ENCODE measurements around the gene RPS16. TPM values are rescaled to one million over a fixed set of nuclear protein-coding genes. Genes with fewer than 3 reads are reported as not detected.

The RPS16 gene
- total and polyA plus RNA-seq, 2 of the 13 experiments (the other 11 are each of a cell fraction or from before 2014, with no cell fraction given) = 488 to 2,583 TPM

DNA sequence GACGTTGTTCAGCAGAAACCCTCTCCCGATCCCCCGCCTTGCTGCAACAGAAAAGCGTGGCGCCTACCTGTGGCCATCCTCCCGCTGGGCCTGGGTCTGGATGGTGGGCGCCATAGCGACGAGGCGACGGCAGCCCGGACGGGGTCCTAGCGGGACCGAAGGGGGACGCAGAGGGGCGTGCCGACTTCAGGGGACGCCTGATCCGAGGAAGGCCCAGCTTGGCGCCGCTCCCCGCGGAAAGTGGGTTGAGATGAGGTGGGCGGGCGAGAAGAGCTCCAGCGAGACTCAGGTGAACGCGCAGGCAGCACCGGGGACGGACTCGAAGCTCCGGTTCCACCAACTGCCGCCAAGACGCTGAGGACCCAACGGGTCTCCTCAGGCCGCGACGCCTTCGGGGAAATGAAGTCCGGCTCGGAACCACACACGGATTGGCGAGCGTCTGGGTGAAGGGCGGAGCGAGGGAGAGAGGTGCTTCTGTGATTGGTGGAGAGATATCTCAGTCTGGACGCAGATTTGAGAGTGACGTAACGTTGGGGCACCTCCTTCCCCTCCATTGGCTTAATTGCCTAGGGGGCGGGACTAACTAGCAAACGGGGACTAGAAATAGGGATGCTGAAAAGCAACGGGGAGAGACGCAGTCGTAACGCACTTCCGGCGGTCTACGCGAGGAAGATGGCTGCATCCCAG is 44.9 kb downstream of the RPS16 start, which contains the start of the genes MED29 and PAF1 (continued):
- TF ChIP-seq, protein P1, sequence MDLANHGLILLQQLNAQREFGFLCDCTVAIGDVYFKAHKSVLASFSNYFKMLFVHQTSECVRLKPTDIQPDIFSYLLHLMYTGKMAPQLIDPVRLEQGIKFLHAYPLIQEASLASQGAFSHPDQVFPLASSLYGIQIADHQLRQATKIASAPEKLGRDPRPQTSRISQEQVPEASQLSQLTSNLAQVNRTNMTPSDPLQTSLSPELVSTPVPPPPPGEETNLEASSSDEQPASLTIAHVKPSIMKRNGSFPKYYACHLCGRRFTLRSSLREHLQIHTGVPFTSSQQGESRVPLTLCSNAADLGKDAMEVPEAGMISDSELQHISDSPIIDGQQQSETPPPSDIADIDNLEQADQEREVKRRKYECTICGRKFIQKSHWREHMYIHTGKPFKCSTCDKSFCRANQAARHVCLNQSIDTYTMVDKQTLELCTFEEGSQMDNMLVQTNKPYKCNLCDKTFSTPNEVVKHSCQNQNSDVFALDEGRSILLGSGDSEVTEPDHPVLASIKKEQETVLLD (CRISPR knock-in tag; IDR thresholded peaks at IDR 0.05; ENCODE audit: low read depth) = no peak
- TF ChIP-seq, protein P2, sequence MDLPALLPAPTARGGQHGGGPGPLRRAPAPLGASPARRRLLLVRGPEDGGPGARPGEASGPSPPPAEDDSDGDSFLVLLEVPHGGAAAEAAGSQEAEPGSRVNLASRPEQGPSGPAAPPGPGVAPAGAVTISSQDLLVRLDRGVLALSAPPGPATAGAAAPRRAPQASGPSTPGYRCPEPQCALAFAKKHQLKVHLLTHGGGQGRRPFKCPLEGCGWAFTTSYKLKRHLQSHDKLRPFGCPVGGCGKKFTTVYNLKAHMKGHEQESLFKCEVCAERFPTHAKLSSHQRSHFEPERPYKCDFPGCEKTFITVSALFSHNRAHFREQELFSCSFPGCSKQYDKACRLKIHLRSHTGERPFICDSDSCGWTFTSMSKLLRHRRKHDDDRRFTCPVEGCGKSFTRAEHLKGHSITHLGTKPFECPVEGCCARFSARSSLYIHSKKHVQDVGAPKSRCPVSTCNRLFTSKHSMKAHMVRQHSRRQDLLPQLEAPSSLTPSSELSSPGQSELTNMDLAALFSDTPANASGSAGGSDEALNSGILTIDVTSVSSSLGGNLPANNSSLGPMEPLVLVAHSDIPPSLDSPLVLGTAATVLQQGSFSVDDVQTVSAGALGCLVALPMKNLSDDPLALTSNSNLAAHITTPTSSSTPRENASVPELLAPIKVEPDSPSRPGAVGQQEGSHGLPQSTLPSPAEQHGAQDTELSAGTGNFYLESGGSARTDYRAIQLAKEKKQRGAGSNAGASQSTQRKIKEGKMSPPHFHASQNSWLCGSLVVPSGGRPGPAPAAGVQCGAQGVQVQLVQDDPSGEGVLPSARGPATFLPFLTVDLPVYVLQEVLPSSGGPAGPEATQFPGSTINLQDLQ (CRISPR knock-in tag; IDR thresholded peaks at IDR 0.05) = no peak
- TF ChIP-seq ZNF652 (CRISPR knock-in tag; IDR thresholded peaks at IDR 0.05; ENCODE audit: borderline replicate concordance, low read depth) (no peak), NBN (conservative IDR thresholded peaks at IDR 0.05) (no peak), ZNF678 (CRISPR knock-in tag; IDR thresholded peaks at IDR 0.05) (no peak; the same call in 1 of the 2 replicates), TP53 (CRISPR knock-in tag; conservative IDR thresholded peaks at IDR 0.05) (0 out of 2 replicates have a peak, but pooled peaks have one; percentile 76), ZNF549 (CRISPR knock-in tag; IDR thresholded peaks at IDR 0.05) (no peak), XRCC5 (optimal IDR thresholded peaks at IDR 0.05; ENCODE audit: low read length) (peak; percentile 31), FOXA3 (CRISPR knock-in tag; IDR thresholded peaks at IDR 0.05) (peak; percentile 38), ZSCAN25 (CRISPR knock-in tag; IDR thresholded peaks at IDR 0.05) (no peak; the same call in 1 of the 2 replicates), ERF (CRISPR knock-in tag; IDR thresholded peaks at IDR 0.05) (no peak), ZSCAN12 (CRISPR knock-in tag; IDR thresholded peaks at IDR 0.05) (no peak), GZF1 (CRISPR knock-in tag; IDR thresholded peaks at IDR 0.05) (no peak), ZNF251 (CRISPR knock-in tag; IDR thresholded peaks at IDR 0.05) (no peak), SRY (CRISPR knock-in tag; IDR thresholded peaks at IDR 0.05) (peak; percentile 77), GABPB1 (CRISPR knock-in tag; IDR thresholded peaks at IDR 0.05) (peak; percentile 95), SUZ12 (IDR thresholded peaks at IDR 0.05; ENCODE audit: low read depth, low read length) (peak; percentile 53; the same call in 1 of the 2 replicates), ZEB1 (IDR thresholded peaks at IDR 0.05; ENCODE audit: insufficient replicate concordance, low read depth) (no peak), ZNF264 (CRISPR knock-in tag; IDR thresholded peaks at IDR 0.05) (peak; percentile 52; the same call in 1 of the 2 replicates), ZNF615 (CRISPR knock-in tag; IDR thresholded peaks at IDR 0.05; ENCODE audit: borderline replicate concordance) (no peak), ZBTB3 (CRISPR knock-in tag; IDR thresholded peaks at IDR 0.05; ENCODE audit: borderline replicate concordance, low read depth) (no peak), NCOA5 (CRISPR knock-in tag; IDR thresholded peaks at IDR 0.05) (no peak), PPARG (CRISPR knock-in tag; conservative IDR thresholded peaks at IDR 0.05) (no peak)
- TF ChIP-seq, protein P3, sequence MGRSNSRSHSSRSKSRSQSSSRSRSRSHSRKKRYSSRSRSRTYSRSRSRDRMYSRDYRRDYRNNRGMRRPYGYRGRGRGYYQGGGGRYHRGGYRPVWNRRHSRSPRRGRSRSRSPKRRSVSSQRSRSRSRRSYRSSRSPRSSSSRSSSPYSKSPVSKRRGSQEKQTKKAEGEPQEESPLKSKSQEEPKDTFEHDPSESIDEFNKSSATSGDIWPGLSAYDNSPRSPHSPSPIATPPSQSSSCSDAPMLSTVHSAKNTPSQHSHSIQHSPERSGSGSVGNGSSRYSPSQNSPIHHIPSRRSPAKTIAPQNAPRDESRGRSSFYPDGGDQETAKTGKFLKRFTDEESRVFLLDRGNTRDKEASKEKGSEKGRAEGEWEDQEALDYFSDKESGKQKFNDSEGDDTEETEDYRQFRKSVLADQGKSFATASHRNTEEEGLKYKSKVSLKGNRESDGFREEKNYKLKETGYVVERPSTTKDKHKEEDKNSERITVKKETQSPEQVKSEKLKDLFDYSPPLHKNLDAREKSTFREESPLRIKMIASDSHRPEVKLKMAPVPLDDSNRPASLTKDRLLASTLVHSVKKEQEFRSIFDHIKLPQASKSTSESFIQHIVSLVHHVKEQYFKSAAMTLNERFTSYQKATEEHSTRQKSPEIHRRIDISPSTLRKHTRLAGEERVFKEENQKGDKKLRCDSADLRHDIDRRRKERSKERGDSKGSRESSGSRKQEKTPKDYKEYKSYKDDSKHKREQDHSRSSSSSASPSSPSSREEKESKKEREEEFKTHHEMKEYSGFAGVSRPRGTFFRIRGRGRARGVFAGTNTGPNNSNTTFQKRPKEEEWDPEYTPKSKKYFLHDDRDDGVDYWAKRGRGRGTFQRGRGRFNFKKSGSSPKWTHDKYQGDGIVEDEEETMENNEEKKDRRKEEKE (IDR thresholded peaks at IDR 0.05) = no peak
- TF ChIP-seq, protein P4, sequence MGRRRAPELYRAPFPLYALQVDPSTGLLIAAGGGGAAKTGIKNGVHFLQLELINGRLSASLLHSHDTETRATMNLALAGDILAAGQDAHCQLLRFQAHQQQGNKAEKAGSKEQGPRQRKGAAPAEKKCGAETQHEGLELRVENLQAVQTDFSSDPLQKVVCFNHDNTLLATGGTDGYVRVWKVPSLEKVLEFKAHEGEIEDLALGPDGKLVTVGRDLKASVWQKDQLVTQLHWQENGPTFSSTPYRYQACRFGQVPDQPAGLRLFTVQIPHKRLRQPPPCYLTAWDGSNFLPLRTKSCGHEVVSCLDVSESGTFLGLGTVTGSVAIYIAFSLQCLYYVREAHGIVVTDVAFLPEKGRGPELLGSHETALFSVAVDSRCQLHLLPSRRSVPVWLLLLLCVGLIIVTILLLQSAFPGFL (CRISPR knock-in tag; IDR thresholded peaks at IDR 0.05) = no peak

Data from HepG2 (cell line).